GM19438 (cell line): ENCODE data around the gene FETUB.

ENCODE experiments used
- ATAC-seq: cut with Tn5 transposase; IDR thresholded peaks from one replicate; pipeline ENCODE4 v1.9.1; 2021; ENCODE audit warnings: low read depth; ENCODE audit not compliant: unreplicated experiment

The FETUB gene, protein sequence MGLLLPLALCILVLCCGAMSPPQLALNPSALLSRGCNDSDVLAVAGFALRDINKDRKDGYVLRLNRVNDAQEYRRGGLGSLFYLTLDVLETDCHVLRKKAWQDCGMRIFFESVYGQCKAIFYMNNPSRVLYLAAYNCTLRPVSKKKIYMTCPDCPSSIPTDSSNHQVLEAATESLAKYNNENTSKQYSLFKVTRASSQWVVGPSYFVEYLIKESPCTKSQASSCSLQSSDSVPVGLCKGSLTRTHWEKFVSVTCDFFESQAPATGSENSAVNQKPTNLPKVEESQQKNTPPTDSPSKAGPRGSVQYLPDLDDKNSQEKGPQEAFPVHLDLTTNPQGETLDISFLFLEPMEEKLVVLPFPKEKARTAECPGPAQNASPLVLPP

DNA sequence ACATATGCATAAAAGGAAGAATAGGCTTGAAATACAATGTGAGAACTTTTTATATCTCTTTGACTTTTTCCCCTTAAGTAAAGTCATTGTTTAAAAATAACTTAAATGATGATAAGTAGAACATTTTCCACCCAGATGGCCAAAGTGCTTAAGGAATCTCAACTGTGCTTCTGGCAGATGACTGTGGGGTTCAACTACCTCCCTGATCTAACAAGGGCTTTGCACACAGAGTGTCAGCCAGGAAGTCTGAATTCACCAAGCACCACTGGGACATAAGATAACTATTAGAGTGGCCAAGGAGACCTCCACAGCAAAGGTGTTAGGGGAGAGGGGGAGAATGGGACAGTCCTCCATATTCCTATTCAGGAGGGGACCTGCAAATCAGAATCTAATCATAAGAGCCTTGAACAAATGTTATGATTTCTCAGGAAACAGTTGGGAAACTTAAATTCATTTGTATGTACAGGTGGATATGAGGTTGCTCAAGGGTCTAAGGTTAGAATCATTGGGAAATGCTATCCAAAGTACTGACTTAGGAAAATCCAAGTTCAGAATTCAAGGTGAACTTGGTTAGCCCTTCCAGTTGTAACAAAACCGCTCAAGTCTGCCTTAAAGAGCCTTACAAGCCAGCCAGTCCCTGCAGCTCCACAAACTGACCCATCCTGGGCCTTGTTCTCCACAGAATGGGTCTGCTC lies at the start of gene FETUB:
TSS of gene FETUB (plus strand) at position 622 of the 695 bp plus-strand sequence. CDS start at position 684, 62 bp downstream.
- no peak for ATAC-seq

DNA sequence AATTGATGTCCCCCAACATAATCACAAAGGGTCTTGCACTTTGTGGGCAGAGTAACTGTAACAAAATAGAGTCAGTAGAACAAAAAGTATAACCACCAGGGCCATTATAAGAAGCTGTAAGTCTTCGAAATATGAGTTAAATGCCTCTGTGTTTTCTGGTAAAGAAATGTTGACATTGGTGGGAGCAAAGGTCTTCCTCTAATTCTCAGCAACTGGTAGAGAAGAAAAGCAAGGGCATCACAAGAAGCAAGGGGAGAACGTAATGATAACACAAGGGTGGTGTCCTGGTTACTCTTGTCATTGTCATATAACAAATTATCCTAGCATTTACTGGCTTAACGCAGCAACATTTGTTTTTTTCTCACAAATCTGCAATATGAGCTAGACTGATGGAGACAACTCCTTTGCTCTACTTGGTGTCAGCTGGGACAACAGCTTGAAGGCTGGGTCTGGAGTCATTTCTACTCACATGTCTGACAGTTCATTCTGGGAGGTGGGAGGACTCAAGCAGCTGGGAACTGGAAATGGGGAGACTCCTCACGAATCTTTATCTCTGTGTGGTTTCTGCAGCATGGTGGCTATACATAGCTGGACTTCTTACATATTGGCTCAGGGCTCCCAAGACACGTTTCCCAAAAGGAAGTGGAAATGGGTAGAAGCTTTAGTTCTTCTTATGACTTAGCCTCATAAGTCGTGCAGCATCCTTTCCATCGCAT lies 49.5 kb upstream of the FETUB start:
- no peak for ATAC-seq

DNA sequence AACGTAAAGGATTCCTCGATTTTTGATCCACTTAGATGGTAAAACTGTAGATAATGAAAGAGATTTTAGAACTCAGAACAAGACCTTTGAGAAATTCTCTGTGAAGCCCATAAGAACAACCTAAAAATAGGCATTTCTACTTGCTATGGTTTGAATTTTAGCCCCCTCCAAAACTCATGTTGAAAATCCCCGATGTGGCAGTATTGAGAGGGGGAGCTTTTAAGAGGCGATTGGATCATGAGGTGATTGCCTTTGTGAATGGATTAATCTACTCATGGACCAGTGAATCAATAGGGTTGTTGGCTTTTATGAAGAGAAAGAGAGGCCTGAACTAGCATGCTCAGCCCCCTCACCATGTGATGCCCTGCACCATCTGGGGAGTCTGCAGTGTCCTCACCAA lies 47.5 kb upstream of the FETUB start:
- no peak for ATAC-seq

DNA sequence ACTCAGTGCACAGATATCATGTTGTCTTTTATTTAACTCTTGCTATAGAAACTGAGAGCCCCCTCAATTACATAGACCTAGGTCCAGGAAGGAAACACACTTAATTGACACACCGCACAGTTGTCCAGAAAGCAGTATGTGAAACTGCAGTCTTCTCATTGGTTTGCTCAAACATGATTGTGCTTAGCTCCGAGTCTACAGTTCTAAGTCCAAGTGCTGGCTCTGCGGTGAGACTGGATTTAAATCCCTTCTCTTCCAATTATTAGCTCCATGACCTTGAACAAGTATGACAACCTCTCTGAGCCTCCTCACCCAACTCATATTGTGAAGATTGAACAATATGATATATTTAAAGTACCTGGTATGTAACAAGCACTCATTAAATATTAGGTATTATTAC lies 46.3 kb upstream of the FETUB start:
- ATAC-seq = no peak

DNA sequence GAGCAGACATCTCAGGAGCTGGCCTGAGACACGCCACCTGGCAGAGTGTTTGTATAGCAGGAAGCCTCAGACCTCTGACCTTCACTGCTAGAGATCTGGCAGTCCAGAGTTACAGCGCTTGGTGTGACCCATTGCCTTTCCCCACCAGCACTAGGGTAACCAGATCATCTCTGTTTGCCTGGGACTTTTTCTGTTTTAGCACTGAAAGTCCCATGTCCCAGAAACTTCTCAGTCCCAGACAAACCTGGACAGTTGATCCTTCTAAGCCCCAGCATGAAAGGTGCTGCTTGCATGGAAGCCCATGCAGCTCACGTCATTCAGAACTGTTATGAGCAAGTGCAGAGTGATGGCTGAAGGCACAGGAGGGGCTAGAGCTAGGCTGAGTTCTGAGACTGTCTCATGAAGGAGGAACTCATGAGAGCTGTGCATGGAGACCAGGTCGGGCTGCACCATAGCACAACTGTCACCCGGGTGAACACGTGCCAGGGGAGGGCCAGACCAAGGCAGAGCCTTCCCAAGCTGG lies 45.5 kb upstream of the FETUB start:
- no peak for ATAC-seq

DNA sequence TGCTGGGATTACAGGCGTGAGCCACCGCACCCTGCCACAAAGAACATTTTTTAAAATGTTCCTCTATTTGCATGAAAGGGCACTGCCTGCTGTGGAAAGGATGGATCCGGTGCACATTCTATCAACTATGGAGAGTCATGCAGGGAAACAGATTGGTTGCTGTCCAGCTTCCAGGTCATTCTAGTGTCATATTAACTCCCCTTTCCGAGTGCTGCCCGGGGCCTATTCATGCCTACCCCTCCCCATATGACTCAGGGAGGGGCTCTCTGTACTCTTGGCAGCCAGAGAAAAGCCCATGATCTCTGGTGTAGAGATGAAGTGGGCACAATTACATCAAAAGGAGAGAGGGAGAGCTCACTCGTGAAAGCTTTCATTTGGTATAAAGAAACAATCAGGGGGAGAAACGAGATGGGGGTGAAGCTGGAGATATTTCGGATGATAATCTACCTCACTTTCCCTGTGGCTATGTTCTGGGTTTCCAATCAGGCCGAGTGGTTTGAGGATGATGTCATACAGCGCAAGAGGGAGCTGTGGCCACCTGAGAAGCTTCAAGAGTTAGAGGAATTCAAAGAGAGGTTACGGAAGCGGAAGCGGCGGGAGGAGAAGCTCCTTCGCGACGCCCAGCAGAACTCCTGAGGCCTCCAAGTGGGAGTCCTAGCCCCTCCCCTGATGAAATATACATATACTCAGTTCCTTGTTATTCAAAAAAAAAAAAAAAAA lies 43.5 kb upstream of the FETUB start:
- ATAC-seq = no peak

DNA sequence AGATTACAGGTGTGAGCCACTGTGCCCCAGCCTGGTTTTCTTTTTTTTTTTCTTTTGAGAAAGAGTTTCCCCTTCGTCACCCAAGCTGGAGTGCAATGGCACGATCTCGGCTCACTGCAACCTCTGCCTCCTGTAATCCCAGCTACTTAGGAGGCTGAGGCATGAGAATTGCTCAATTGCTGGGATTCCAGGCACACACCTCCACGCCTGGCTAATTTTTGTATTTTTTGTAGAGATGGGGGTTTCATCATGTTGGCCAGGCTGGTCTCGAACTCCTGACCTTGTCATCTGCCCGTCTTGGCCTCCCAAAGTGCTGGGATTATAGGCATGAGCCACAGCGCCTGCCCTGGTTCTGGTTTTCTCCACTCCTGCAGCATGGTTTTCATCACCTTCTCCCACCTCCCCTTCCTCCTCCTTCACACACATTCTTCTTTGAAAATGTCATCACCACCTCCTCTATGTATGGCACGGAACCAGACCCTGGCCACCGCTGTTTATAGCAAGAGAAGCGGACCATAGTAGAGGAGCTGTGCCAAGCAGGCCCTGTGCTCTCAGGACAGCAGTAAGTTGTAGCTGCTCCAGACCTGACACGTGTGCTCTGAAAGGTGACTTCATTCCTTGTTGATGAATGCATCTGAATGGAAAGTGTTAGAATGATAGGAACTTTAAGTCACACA lies 42.0 kb upstream of the FETUB start:
- no peak for ATAC-seq

DNA sequence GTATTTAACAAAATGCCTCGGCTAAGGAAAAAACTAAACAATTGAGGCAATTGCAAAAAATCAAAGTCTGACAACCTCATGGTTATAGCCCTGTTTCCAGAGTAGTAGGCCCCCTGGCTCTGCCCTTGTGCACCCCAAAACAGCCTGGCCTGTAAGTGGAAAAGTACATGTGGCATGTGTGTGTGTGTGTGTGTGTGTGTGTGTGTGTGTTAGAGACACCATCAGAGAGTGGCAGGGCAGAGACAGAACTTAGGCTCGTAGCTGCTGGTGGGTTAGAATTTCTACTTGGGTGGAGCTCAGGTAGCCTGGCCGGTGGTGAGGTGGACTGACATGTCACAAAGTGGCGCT lies 41.4 kb upstream of the FETUB start:
- ATAC-seq = no peak

DNA sequence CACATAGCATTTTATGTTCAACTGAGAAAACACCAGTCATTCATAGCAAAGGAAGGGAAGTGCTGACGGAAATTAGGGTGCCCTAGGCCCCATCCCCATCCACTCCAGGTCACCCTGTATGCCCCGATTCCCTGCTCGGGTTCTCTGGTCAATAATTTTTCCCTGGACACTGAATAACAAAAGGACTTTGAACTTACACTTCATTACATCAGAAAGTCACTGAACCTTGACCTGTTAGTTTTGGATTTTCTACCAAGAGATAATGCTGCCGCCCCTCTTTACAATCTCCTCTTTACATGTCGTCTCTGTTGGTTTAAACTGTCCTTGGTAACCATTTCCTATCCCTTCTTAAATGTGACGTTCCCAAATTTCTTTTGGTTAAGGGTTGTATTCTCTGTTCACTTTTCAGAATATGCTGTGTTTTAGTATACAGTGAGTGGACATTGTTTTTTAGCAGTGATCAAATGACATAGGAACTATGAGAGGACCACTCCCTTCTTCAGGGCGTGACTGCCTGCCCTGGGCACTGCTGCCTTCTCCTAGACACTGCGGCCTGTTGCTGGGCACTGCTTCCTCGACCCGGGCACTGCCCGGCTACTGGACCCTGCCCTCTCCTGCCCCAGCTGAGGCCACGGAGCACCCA lies 40.9 kb upstream of the FETUB start:
- ATAC-seq = no peak

DNA sequence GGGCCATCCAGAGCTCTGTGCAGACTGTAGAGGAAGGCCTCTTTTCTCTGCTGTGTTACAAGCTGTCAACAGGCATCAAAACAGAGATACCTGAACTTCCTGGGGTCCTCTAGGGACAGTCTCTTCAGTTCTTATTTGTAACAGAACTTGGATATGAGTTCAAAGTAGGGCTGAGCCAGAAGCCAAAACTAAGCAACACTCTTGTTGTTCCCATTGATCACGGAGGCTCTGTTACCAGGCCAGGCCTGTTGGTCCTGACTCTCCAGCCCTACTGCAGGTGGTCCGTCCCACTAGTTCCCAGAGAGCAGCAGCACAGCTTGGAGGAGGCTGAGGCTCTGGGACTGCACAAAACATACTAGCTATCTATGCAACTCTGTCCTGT lies 40.4 kb upstream of the FETUB start:
- ATAC-seq = no peak

DNA sequence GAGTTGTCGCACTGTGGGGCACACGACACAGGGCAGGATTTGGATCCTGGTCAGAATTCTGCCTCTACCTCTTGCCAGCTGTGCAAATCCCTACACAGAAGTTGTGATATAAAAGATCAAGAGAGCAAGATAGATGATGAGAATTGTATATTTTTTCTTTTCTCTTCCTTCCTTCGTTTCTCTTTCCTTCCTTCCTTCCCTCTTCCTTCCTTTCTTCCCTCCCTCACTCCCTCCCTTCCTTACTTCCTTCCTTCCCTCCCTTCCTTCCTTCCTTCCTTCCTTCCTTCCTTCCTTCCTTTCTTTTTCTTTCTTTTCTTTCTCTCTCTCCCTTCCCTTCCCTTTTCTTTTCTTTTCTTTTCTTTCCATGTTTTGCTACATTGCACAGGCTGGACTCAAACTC lies 39.3 kb upstream of the FETUB start:
- ATAC-seq = no peak

DNA sequence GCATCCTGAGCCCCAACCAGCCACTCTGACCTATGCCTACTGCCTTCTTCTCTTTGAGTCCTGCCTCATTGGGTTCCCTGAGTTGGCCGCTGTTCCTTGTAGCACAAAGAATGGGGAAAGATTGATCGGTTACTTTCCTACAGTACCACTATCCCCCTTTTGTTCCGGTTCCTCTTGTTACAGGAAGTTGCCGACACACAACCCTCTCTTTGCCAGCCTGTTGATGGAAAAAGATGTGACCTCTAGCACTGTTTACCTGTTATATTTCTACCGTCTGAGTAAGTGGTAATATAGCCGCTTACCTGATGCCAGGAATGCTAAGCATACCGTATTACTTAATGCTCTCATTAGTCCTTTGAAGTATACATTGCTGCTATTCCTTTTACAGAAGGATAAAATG lies 37.0 kb upstream of the FETUB start:
- no peak for ATAC-seq

DNA sequence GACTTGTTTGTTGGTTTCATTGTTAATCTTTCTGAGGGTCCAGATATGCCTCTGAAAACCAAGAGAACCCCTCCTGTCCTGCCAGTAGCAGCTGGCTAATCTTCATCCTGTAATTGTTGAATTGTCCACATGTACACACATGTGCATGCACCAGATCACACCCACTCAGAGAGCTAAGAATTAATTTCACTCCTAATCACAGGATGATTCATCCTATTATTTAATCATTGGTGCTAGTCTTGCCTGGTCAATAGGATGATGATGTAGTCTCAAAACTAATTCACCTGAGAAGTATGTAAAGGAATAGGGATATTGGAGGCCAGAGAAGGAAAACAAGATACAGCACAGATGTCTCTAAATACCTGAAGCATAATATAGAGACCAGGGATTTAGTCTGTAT lies 35.1 kb upstream of the FETUB start:
- ATAC-seq = no peak

DNA sequence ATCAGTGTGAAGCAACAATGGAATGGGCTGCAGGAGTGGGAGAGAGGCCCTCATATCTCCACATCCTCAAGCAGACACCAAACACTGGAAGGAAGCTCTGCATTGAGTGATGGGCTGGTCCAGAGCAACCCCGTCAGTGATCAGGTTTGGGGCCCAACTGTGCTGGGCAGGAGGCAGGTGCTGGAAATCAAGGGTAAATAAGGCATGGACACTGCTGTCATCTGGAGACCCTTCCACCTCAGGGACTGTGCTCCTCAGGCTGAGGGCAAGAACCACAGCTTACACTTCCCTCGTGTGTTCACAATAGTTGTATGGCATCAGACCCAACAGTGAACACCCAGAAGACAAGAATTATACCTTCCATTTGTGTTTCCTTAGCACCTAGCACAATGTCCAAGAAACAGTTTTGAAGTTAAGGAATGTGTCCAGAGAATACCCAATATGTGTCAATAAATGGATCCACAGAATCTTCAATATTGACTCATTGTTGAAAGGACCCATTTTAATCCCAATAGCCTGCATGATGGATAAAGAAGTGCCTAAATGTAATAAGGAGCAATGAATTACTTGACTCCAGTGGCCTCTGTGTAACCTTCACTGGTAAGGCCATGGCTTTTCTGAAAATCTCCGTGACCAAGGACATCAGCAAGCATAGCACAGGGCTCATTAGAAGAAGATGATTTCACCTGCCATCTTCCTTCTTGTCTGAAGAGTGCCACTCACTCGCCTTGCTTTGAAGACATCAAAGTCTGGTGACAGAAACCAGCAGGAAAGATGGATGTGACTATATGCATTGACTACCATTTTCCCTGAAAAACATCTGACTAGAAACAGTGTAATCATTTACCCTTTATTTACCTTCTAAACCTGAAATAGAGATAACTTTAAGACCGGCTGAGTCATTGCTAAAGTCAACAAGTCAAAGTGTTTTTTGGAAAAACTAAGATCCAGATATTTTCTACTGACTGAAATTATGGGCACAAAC lies 34.3 kb upstream of the FETUB start:
- ATAC-seq = no peak

DNA sequence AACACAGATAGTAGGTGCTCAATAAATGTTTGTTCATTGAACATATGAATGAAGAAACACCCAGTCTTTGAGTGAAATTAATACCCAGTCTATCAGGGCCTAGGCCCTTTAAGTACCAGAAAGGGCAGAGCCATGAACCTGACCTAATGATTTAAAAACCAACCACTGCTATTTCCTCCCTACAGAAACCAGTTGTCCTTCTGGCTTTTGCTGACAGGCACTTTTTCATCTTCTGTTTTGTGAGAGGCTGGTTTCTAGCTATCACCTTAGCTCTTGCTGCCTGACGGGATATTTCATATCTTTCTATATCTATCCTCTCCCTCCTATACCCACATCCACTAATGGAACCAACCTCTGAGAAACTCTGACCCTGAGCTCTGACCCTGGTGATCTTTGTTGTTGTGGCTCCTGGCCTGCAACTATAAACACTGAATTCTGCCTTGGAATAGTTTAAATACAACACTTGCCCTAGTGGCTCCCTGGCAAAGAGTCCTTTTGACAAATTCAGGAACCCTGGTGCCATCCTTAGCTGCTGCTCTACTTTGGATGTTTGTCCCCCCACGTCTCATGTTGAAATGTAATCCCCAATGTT lies 31.5 kb upstream of the FETUB start:
- no peak for ATAC-seq

DNA sequence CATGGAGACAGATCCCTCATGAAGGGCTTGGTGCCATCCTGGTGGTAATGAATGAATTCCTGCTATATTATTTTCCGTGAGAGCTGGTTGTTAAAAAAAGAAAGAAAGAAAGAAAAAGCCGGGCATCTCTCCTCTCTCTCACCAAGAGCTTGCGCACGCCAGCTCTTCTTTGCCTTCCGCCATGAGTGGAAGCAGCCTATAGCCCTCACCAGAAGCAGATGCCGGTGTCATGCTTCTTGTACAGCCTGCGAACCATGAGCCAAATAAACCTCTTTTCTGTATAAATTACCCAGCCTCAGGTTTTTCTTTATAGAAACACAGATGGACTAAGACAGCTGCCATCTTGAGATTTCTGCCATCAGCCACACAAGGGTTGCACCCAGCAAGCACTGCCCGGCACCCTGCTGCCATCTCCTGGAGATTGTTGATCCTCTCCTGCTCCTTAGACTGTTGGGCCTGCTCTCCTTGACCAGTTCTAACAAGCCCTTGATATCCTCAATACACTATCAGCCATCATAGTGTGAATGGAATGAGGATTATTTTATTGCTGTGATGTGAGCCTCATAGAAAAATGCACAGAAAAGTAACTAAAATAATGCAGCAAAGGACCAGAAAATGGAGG lies 30.8 kb upstream of the FETUB start:
- no peak for ATAC-seq

DNA sequence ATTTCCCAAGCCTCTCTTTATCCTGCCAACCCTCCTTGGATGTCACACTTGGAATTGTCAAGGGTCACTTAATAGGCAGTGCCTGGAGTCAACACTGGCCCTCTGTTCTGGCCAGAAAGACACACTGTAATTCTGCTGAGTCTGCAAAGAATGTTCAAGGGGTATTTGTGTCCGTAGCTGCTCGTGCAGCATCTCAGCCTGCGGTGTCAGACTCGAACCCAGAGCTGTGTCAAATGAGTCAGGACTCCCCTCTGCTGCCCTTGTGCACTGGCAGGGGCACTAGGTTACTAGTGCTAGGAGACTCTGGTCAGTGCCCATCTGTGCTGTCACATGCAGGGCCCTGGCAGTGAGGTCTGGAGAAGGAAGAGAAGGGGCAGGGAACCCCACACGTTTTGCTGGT lies 28.1 kb upstream of the FETUB start:
- ATAC-seq = no peak
